GM12878 (cell line): Measurements from ENCODE around the gene SMARCB1. TPM values are rescaled to one million over a fixed set of nuclear protein-coding genes. Genes with fewer than 3 reads are reported as not detected.

ENCODE experiments used
- ATAC-seq: fragments of 200-7000 bp; cut with Tn5 transposase; 3 replicates; pipeline ENCODE4 v1.9.1; 2020; ENCODE audit warnings: mild to moderate bottlenecking, moderate library complexity
- BruUV-seq: library from RNA; stranded (reverse); fragments of 400-500 nt; replicated peaks from 2 replicates; lab custom pipeline; 2021; lab: Mats Ljungman, UMichigan
- CTCF ChIA-PET: fragments of 300-600 bp; sonication (Branson Sonifier 250); formaldehyde crosslinking; extraction: SDS; loops from one replicate; lab custom pipeline; 2021; ENCODE audit warnings: inconsistent platforms; lab: Yijun Ruan, JAX
- POLR2A ChIA-PET: fragments of 350-600 bp; formaldehyde crosslinking; extraction: SDS; loops from one replicate; lab custom pipeline; 2021; ENCODE audit warnings: inconsistent platforms; lab: Charles Lee
- RAD21 ChIA-PET: fragments of 300-600 bp; sonication (Branson Sonifier 250); formaldehyde crosslinking; loops from one replicate; lab custom pipeline; 2023; ENCODE audit warnings: antibody characterized with exemption; ENCODE audit not compliant: unreplicated experiment; lab: Charles Lee
- SMC1A ChIA-PET: fragments of 300-600 bp; sonication (Branson Sonifier 250); formaldehyde crosslinking; loops from one replicate; lab custom pipeline; 2023; ENCODE audit not compliant: unreplicated experiment, uncharacterized antibody; lab: Charles Lee
- DNase-seq: peaks from one replicate; pipeline ENCODE4 v3.0.0-alpha.2; 2011; ENCODE audit warnings: low read depth, low spot score
- FAIRE-seq: peaks from 3 replicates; lab custom pipeline; 2011; peaks lifted over from hg19 to GRCh38; lab: Jason Lieb, UNC
- H2AFZ ChIP-seq: 2 replicates; pipeline ENCODE4 v1.6.0; 2011; ENCODE audit warnings: low read depth, low read length, control low read depth; ENCODE audit not compliant: control insufficient read depth
- H3K27ac ChIP-seq: 2 replicates; pipeline ENCODE4 v1.5.1; 2011; ENCODE audit warnings: control low read depth; ENCODE audit not compliant: control insufficient read depth, insufficient read depth
- H3K27me3 ChIP-seq, 2 experiments: replicated peaks in 1 of 2; 2 replicates each; pipeline versions ENCODE4 v1.6.0 to v1.6.1; 2011; ENCODE audit warnings: low read length in 1 of 2; ENCODE audit not compliant: control insufficient read depth in 2 of 2, insufficient read depth in 2 of 2
- H3K36me3 ChIP-seq, 2 experiments: 2 replicates each; pipeline ENCODE4 v1.5.1; 2011; ENCODE audit warnings: low read length in 1 of 2; ENCODE audit not compliant: control insufficient read depth in 2 of 2, insufficient read depth in 2 of 2
- H3K4me1 ChIP-seq: 2 replicates; pipeline ENCODE4 v1.6.1; 2011; ENCODE audit warnings: mild to moderate bottlenecking, low read length, moderate library complexity, mixed read lengths; ENCODE audit not compliant: control insufficient read depth, insufficient read depth
- H3K4me2 ChIP-seq: 2 replicates; pipeline ENCODE4 v1.6.0; 2011; ENCODE audit warnings: control low read depth; ENCODE audit not compliant: control insufficient read depth, insufficient read depth
- H3K4me3 ChIP-seq: fragments of 200-600 bp; sonication (generic); 2 replicates; pipeline ENCODE4 v1.5.1; 2016
- H3K79me2 ChIP-seq: 2 replicates; pipeline ENCODE4 v1.6.0; 2011; ENCODE audit warnings: low read length; ENCODE audit not compliant: control insufficient read depth, insufficient read depth
- H3K9ac ChIP-seq: 2 replicates; pipeline ENCODE4 v1.8.0; 2011; ENCODE audit warnings: low read length, control low read depth, mixed read lengths; ENCODE audit not compliant: control insufficient read depth, insufficient read depth
- H3K9me3 ChIP-seq: replicated peaks from 3 replicates; pipeline ENCODE4 v1.5.1; 2011; ENCODE audit warnings: mild to moderate bottlenecking, low read length; ENCODE audit not compliant: control insufficient read depth, insufficient read depth
- H4K20me1 ChIP-seq: 2 replicates; pipeline ENCODE4 v1.6.0; 2011; ENCODE audit not compliant: control insufficient read depth, insufficient read depth
- BRCA1 ChIP-seq: IDR thresholded peaks from 2 replicates; pipeline ENCODE4 v1.6.1; 2011; ENCODE audit warnings: low read depth, low read length, improper control_type of control experiment
- ESRRA ChIP-seq: IDR thresholded peaks from 2 replicates; pipeline ENCODE4 v1.6.1; 2012; ENCODE audit warnings: mild to moderate bottlenecking, low read length, improper control_type of control experiment
- HCFC1 ChIP-seq: fragments of 150-350 bp; IDR thresholded peaks from 2 replicates; pipeline ENCODE4 v1.6.1; 2014; ENCODE audit warnings: low read length
- LARP7 ChIP-seq: fragments of 450-650 bp; IDR thresholded peaks from 2 replicates; pipeline ENCODE4 v1.6.1; 2017; ENCODE audit warnings: mild to moderate bottlenecking
- NBN ChIP-seq: fragments of 450-650 bp; IDR thresholded peaks from 2 replicates; pipeline ENCODE4 v1.6.1; 2016
- NR2F1 ChIP-seq: fragments of 450-650 bp; conservative IDR thresholded peaks from 2 replicates; pipeline ENCODE4 v1.6.1; 2017; ENCODE audit warnings: mild to moderate bottlenecking
- NRF1 ChIP-seq: conservative IDR thresholded peaks from 2 replicates; pipeline ENCODE4 v1.6.1; 2011; ENCODE audit warnings: mild to moderate bottlenecking, low read depth, low read length, improper control_type of control experiment
- PAX8 ChIP-seq: fragments of 450-650 bp; IDR thresholded peaks from 2 replicates; pipeline ENCODE4 v1.6.1; 2017; ENCODE audit warnings: mild to moderate bottlenecking, moderate library complexity
- RAD21 ChIP-seq: IDR thresholded peaks from 2 replicates; pipeline ENCODE4 v1.6.1; 2011; ENCODE audit warnings: mild to moderate bottlenecking, low read depth, low read length, moderate library complexity; ENCODE audit not compliant: insufficient read depth
- RAD51 ChIP-seq: fragments of 450-650 bp; IDR thresholded peaks from 2 replicates; pipeline ENCODE4 v1.6.1; 2016; ENCODE audit warnings: moderate library complexity, mild to moderate bottlenecking, inconsistent platforms
- SREBF1 ChIP-seq: IDR thresholded peaks from 2 replicates; pipeline ENCODE4 v1.6.1; 2012; ENCODE audit warnings: mild to moderate bottlenecking, low read length
- TBL1XR1 ChIP-seq: IDR thresholded peaks from 2 replicates; pipeline ENCODE4 v1.6.1; 2012; ENCODE audit warnings: low read depth, low read length, improper control_type of control experiment
- TCF7 ChIP-seq: IDR thresholded peaks from 2 replicates; pipeline ENCODE4 v1.6.1; 2014; ENCODE audit warnings: antibody characterized with exemption, borderline replicate concordance
- ZNF622 ChIP-seq: fragments of 450-650 bp; IDR thresholded peaks from 2 replicates; pipeline ENCODE4 v1.6.1; 2017; ENCODE audit warnings: mild to moderate bottlenecking, inconsistent platforms
- WGBS: methylation state at CpG from one replicate; pipeline ENCODE4 v1.1.6; 2016; ENCODE audit warnings: low lambda C conversion rate; ENCODE audit not compliant: insufficient replicate concordance, insufficient coverage; ENCODE audit errors: missing lambda C conversion rate; 5-methylcytosine and 5-hydroxymethylcytosine counted together
- in situ Hi-C: fragments of 300-500 bp; cut with MboI; formaldehyde crosslinking; loops from 9 replicates; pipeline ENCODE4 v1.14.3; 2018; ENCODE audit warnings: mixed read lengths
- intact Hi-C: fragments of 100-400 bp; cut with micrococcal nuclease; formaldehyde crosslinking; loops from one replicate; pipeline ENCODE4 v1.14.2; 2022; ENCODE audit not compliant: unreplicated experiment
- polyA plus RNA-seq, 11 experiments: library from polyadenylated mRNA; depleted of rRNA in 4 of 11; unstranded in 6 of 11; stranded (reverse) in 5 of 11; fragments of >200 nt; fragmentation: Nextera tagmentation in 4 of 11; fragmentation: Illumina TruSeq in 1 of 11; extraction: Ambion mirVana in 4 of 11; extraction: Trizol in 1 of 11; gene quantifications; 1 replicate in 1 of 11; 2 replicates in 10 of 11; pipeline versions ENCODE4 v1.2.1 to v1.2.3, GENCODE V29; 2011 to 2016; ENCODE audit warnings: inconsistent platforms in 2 of 11, missing spikeins in 2 of 11, low read depth in 1 of 11
- total RNA-seq, 4 experiments: library from RNA; depleted of rRNA in 3 of 4; stranded (reverse); fragments of >200 nt in 3 of 4; fragmentation: Illumina TruSeq in 1 of 4; extraction: Trizol in 1 of 4; gene quantifications; 2 replicates each; pipeline versions ENCODE4 v1.2.1 to v1.2.3, GENCODE V29; 2013 to 2021
- TF ChIP-seq, protein P1 (sequence below): IDR thresholded peaks from 2 replicates; pipeline ENCODE4 v1.6.1; 2011; ENCODE audit warnings: low read depth, low read length, improper control_type of control experiment, borderline replicate concordance
- TF ChIP-seq, protein P2 (sequence below): fragments of 450-650 bp; formaldehyde crosslinking; IDR thresholded peaks from 2 replicates; pipeline ENCODE4 v1.4.0; 2022; ENCODE audit warnings: mild to moderate bottlenecking, moderate library complexity
- TF ChIP-seq, protein P3 (sequence below): fragments of 450-650 bp; IDR thresholded peaks from 2 replicates; pipeline ENCODE4 v1.6.1; 2017; ENCODE audit warnings: mild to moderate bottlenecking, moderate library complexity

Gene SMARCB1
- total and polyA plus RNA-seq, 10 of the 15 experiments (the other 5 are each of a cell fraction or from before 2014, with no cell fraction given), result 9.1 to 215 (median 183) TPM

DNA sequence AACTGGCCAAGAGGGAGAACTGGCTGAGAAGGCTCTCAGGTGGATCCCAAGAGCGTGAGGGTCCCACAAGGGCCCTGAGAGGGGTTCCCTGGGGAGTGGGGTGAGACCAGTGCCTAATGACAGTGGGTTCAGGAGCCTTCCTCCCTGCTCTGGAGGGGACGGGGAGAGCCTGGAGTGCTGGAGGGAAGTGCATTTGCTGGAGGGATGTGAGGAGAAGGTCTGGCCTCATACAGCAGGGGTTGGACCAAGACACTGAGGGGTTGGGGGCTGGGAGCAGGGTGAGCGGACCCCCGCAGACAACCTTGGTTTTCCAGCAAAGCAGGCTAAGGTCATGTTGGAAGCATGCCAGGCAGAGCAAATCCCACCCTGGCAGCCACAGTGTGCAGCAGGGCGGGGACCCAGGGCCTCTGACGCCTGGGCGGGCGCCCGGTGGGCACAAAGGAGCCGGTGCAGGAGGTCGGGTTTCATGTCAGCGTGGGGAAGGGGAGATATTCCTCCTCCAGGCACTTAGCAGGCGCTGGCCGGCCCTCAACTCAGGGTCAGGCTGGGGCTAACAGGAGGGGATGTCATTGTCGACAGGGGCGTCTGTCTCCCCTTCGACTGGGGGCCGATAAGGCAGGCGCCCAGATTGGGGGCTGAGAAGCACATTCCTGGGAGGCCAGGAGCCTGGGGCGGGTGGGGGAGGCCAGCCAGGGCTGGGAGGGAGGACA is 55.1 kb downstream of the SMARCB1 start (continued):
- TF ChIP-seq ESRRA (no peak), NRF1 (no peak), SREBF1 (no peak), NBN (no peak), BRCA1 (no peak), RAD51 (no peak)
- TF ChIP-seq, protein P1, sequence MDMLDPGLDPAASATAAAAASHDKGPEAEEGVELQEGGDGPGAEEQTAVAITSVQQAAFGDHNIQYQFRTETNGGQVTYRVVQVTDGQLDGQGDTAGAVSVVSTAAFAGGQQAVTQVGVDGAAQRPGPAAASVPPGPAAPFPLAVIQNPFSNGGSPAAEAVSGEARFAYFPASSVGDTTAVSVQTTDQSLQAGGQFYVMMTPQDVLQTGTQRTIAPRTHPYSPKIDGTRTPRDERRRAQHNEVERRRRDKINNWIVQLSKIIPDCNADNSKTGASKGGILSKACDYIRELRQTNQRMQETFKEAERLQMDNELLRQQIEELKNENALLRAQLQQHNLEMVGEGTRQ, result no peak
- TF ChIP-seq, protein P2, sequence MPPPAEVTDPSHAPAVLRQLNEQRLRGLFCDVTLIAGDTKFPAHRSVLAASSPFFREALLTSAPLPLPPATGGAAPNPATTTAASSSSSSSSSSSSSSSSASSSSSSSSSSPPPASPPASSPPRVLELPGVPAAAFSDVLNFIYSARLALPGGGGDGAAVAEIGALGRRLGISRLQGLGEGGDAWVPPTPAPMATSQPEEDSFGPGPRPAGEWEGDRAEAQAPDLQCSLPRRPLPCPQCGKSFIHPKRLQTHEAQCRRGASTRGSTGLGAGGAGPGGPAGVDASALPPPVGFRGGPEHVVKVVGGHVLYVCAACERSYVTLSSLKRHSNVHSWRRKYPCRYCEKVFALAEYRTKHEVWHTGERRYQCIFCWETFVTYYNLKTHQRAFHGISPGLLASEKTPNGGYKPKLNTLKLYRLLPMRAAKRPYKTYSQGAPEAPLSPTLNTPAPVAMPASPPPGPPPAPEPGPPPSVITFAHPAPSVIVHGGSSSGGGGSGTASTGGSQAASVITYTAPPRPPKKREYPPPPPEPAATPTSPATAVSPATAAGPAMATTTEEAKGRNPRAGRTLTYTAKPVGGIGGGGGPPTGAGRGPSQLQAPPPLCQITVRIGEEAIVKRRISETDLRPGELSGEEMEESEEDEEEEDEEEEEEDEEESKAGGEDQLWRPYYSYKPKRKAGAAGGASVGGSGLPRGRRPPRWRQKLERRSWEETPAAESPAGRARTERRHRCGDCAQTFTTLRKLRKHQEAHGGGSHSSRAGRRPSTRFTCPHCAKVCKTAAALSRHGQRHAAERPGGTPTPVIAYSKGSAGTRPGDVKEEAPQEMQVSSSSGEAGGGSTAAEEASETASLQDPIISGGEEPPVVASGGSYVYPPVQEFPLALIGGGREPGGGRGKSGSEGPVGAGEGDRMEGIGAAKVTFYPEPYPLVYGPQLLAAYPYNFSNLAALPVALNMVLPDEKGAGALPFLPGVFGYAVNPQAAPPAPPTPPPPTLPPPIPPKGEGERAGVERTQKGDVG, result no peak

DNA sequence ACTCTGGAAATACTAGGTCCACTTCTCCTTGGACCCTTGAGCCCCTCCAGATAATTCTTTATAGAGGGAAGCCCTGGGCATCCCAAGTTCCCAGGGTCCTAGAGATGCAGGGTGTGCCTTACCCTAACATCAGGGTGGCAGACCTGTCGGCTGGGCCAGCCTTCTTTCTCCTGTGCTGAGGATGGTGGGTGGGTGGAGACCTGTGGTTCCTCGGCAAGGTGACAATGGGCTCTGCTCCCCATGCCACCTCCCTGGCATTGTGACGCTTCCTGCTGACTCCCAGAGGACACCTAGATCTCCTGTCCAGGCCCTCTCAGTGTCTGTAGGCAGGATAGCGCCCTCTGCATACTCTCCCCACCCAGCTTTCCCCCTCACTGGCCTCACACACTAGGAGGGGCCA is 55.8 kb downstream of the SMARCB1 start:
- H3K27ac ChIP-seq, result no peak overlapping the region
- ChIA-PET SMC1A (interaction anchor here (0.7 kb wide), 1 partner anchor 37 kb away, joined by 4 read pairs; no protein-coding TSS in a partner anchor), CTCF (interaction anchor here (0.6 to 0.7 kb wide), 2 partner anchors 18 to 215 kb away, joined by 3 read pairs; no protein-coding TSS in a partner anchor), POLR2A (no interaction called here), RAD21 (no interaction called here)
- DNase-seq (no peak), ATAC-seq (no peak), FAIRE-seq (no peak)
- no peak overlapping the region for H3K4me3 ChIP-seq
- H3K79me2 ChIP-seq, result no peaks in the 10 kb centered on the region
- no peaks in the 10 kb centered on the region for H3K9me3 ChIP-seq
- H2AFZ ChIP-seq, result no peak overlapping the region
- H4K20me1 ChIP-seq, result no peaks in the 10 kb centered on the region
- intact Hi-C loops (no loop called here), in situ Hi-C loops (no loop called here)
- H3K9ac ChIP-seq, result no peak overlapping the region
- peaks cover 53% of the 10 kb centered on the region for H3K4me1 ChIP-seq
- H3K36me3 ChIP-seq, result peaks cover 0 to 1% of the 10 kb centered on the region in 2 experiments; a peak in 1 of 4 replicates
- 38% methylated on average over 4 of the region's 4 CpGs for WGBS
- H3K4me2 ChIP-seq, result no peak overlapping the region
- H3K27me3 ChIP-seq, result no peaks in the 10 kb centered on the region
- BruUV-seq, result no TSS peak
- TF ChIP-seq PAX8, result no peak
- no peak for TF ChIP-seq NR2F1
- TF ChIP-seq, protein P3, sequence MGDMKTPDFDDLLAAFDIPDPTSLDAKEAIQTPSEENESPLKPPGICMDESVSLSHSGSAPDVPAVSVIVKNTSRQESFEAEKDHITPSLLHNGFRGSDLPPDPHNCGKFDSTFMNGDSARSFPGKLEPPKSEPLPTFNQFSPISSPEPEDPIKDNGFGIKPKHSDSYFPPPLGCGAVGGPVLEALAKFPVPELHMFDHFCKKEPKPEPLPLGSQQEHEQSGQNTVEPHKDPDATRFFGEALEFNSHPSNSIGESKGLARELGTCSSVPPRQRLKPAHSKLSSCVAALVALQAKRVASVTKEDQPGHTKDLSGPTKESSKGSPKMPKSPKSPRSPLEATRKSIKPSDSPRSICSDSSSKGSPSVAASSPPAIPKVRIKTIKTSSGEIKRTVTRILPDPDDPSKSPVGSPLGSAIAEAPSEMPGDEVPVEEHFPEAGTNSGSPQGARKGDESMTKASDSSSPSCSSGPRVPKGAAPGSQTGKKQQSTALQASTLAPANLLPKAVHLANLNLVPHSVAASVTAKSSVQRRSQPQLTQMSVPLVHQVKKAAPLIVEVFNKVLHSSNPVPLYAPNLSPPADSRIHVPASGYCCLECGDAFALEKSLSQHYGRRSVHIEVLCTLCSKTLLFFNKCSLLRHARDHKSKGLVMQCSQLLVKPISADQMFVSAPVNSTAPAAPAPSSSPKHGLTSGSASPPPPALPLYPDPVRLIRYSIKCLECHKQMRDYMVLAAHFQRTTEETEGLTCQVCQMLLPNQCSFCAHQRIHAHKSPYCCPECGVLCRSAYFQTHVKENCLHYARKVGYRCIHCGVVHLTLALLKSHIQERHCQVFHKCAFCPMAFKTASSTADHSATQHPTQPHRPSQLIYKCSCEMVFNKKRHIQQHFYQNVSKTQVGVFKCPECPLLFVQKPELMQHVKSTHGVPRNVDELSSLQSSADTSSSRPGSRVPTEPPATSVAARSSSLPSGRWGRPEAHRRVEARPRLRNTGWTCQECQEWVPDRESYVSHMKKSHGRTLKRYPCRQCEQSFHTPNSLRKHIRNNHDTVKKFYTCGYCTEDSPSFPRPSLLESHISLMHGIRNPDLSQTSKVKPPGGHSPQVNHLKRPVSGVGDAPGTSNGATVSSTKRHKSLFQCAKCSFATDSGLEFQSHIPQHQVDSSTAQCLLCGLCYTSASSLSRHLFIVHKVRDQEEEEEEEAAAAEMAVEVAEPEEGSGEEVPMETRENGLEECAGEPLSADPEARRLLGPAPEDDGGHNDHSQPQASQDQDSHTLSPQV, result no peak
- TF ChIP-seq TBL1XR1, result no peak
- TF ChIP-seq RAD21, result no peak
- TF ChIP-seq HCFC1, result no peak
- no peak for TF ChIP-seq LARP7
- no peak for TF ChIP-seq TCF7
- no peak for TF ChIP-seq ZNF622
